NCI-H2227 treated with DMSO at 0.1 percent for 48 hours (cell line): Measurements from ENCODE around the gene WWOX.
"Not testable (repeated sequence)": the region's sequence is repeated elsewhere in the genome, so short reads cannot be mapped to it uniquely, and the experiment has no call there.

Experiments
- DNase-seq: peaks from one replicate; lab custom pipeline; 2025; lab: John Stamatoyannopoulos, UW

WWOX gene

GRCh38 chr16:79026117-79026516 lies 926.7 kb downstream of the WWOX start:
- no peak for DNase-seq

- DNase-seq: no peak
These were observed 937.1 kb downstream of the WWOX start for GRCh38 chr16:79036541-79036940.

DNA sequence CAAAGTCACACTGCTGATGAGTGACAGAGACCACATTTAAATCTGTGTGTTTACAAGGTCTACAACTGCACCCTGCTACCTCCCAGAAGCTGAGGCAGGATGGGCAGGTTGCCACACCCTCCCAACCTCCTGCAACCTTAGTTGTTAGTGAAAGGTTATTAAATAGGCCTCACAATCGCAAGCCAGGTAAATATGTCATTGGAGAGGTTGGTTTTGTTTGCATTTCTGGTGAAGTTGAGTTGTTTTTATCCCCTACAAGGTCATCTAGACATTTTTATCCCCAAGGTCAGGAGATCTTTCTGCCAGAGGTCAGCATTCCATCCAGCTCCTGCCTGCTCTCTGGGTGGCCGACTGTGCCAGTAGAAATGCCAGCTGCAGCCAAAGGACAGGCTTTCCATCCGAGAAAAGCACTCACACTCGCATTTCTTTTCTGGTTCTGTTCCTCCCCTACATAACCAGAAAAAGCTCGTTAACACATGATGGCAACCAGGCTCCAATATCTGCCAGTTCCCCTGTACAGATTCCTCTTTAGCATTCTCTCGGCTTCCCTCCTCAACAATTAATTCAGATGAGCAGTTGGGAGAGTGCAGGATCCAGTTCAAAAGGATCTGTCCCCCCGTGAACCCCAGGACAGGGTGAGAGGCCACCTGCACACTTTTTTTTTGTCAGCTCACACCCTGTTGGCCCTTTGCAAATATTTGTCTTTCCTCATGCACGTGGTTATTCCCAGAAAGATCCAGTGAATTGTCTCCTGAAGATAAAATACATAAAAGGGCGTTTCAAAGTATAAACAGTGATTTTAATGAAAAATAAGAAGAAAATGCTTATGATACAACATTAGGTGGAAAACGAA lies 938.3 kb downstream of the WWOX start:
- no peak for DNase-seq

DNA sequence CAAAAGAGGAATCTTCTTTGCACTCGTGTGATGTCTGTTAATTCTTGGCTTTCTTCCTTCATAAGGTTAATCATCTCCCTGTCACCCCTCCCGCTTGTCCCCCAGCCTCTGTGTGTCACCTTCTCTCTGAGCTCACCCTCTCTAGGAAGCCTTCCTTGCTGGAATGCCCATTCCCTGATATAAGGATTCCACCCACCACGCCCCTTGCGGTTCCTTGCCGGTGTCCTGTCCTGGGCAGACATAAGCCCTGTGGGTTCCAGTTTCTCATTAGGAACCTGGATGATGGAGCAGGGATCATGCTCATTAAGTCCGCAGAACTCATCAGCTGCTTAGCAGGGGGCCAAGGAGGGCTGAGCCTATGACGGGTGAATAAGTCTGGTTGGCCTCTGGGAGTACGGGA lies 941.8 kb downstream of the WWOX start:
- no peak for DNase-seq

DNA sequence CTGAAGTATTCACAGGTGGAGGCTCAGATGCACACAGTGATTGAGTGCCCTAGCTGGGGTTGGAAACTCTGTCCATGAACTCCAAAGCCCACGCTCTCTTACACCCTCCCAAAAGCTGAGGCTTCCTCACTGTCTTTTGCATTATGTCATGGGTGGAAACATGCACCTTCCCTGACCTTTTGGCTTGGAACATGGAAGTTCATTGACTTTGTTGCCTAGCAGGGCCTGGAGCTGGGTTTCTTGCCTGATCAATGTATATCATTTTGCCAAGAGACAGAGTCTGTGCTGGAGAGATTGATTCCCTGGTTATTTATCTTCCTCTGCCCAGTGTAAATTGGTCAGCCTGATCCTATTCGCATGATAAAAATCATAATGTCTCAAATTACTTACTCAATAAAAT lies 942.7 kb downstream of the WWOX start:
- no peak for DNase-seq

GRCh38 chr16:79042886-79043285 lies 943.4 kb downstream of the WWOX start:
- no peak for DNase-seq

DNA sequence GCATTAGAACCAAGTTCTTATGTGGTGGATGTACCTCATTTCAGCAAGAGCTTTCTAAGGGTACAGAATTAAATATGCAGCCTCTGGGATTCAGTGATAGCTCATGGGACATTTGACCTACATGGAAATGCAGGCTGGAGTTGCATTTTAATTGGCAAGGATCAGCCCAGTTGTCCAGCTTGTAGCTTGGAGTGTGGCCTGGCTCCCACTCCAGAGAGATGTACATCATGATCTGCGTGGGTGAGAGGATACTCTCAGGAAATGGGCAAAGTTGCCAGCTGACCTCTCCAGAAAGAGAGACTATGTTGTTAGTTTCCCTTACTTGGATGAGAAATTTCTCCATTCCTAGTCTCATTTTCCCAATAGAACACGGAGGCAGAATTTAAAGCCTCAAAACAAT lies 945.7 kb downstream of the WWOX start:
- no peak for DNase-seq

DNA sequence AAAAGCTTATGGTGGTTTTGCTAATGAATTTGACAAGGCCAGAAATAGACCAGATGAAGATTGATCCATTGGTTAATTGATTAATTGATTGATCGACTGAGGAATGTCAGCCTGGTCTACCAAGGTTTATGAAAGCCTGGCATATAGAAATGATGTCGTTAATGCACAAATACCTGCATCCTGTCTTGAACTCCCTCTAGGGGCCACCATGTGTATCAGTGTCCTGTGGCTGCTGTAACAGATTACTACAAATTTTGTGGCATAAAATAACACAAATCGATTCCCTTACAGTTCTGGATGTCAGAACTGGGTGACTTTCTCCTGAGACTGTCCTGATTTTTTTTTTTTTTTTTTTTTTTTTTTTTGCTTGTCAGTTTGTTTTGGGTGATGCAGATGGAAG lies 947.9 kb downstream of the WWOX start:
- DNase-seq: no peak

GRCh38 chr16:79049040-79049439 lies 949.6 kb downstream of the WWOX start:
- no peak for DNase-seq

DNA sequence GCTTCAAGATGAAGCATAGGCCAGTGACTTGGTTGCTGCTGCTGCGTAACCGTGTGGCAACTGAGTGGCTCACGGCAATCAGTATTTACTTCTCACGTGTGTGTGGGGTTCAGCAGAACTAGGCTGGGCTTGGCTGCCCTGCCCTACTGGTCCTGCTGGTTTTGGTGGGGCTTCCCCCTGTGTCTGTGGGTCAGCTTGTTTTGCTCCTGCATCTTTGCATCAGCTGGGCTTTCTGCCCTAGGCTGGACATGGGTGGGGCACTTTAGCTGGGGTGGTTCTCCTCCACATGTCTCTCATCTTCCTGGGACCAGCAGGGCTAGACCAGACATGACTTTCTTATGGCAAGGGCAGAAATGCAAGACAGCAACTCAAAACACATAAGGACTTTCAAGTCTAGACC lies 950.6 kb downstream of the WWOX start:
- no peak for DNase-seq

- no peak for DNase-seq
These were observed 951.9 kb downstream of the WWOX start for GRCh38 chr16:79051313-79051712.

DNA sequence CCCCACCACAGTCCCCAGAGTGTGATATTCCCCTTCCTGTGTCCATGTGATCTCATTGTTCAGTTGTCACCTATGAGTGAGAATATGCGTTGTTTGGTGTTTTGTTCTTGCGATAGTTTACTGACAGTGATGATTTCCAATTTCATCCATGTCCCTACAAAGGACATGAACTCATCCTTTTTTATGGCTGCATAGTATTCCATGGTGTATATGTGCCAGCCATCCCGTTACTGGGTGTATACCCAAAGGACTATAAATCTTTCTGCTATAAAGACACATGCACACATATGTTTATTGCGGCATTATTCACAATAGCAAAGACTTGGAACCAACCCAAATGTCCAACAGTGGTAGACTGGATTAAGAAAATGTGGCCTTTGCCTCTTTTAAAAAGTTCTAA lies 952.7 kb downstream of the WWOX start:
- not testable (repeated sequence) for DNase-seq

GRCh38 chr16:79053577-79053976 lies 954.1 kb downstream of the WWOX start:
- DNase-seq: no peak

GRCh38 chr16:79054211-79054984 lies 954.9 kb downstream of the WWOX start:
- DNase-seq: no peak

- DNase-seq: no peak
These were observed 956.0 kb downstream of the WWOX start for GRCh38 chr16:79055251-79055970.

DNA sequence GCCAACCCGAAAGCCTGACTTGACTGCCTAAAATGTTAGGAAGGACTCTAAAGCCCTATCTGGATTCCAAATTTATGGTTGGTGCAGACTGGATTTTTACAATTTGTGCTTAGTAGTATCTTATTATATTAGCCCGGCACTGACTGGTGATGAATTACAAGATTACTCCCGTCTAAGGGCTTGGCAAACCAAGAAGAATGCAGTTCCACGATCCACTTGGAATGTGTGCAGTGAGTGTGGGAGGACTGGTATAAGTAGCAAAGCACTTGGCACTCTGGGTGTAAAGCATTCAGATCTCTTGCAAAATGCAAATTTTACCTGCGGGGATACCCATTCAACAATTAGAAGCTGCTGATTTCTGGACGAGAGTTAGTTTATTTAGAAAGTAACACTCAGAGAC lies 961.7 kb downstream of the WWOX start:
- DNase-seq: no peak

DNA sequence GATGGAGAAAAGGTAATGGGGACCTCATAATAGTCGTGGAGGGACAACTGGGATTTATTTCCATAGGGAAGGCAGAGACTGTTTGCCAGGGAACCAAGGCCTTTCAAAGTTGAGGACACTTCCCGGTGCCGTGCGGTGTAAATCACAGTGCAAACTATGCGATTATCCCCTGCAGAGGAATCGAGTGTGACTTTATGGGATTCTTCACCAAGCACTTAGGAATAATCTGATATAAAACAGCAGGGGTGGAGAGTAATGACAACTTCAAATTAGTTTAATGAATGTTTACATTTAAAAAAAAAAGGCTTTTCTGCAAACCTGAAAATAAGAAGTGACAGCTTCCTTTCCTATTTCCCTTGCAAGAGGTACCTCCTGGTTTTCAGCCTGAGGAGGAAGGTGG lies 962.9 kb downstream of the WWOX start:
- DNase-seq: peak; percentile 37

- DNase-seq: no peak
These were observed 963.4 kb downstream of the WWOX start for GRCh38 chr16:79062821-79063220.

GRCh38 chr16:79064256-79064972 lies 965.0 kb downstream of the WWOX start:
- DNase-seq: no peak

DNA sequence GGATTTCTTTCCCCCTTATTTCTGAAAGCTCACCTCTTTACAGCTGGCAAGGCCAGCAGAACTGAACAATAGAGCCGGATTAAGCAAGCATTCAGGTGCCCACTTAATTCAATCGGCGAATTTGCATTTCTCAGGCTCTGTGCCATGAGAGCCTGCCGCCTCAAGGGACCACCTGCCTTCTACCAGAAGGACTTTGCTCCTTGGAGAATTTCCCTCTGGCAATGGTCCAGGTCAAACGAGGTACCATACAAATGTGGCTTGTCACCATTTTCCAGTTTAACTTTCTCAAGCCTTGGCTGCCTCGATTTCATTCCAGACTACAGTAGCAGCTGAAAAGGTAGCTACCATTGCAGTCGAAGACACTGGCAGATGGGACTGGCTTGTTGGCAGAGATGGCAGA lies 967.1 kb downstream of the WWOX start:
- no peak for DNase-seq

DNA sequence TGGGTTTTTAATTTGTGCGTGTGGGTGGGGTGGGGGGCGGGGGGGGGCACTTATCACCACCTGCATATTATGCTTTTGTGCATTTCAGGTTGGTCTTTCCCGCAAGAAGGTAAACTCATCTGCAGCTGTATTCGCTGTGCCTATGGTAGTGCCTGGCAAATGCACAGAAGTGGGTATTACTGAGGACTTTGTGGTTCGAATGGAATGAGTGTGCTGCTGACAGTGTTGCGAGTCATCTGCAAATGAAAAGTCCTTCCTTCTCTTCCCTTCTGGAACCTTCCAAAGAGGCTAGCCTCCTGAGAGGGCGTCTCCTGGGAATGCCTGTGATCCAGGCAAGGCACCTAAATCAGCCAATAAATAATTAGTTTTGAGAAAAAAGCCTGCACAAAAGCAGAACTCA lies 968.1 kb downstream of the WWOX start:
- no peak for DNase-seq

GRCh38 chr16:79069121-79069520 lies 969.7 kb downstream of the WWOX start:
- DNase-seq: no peak
